ENCODE data around the gene KRT36. TPM values are rescaled to one million over a fixed set of nuclear protein-coding genes. Genes with fewer than 3 reads are reported as not detected.

Gene KRT36
- total RNA-seq, 6 experiments from 2014 or later, result not detected

DNA sequence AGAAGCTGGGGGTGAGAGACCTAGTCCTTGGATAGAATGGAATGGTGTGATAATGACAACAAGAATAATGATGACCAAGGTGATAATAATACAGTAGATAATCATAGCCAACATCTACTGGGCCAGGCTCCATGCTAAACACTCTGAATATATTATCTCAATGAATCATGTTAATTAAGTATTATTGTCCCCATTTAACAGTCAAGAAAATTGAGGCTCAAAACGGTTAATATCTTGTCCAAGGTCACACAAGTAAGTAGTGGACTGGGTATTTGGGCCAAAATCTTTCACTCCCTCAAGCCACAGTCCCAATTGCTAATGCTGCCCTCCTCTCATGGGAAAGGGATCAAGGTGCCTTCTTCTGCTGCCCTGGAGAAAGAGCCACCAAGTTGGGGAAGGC is 42.3 kb upstream of the KRT36 start:
- Mint-ChIP-seq H3K4me3 (no peak overlapping the region), H3K36me3 (ENCODE audit: low read depth) (no peaks in the 10 kb centered on the region), H3K9me3 (no peaks in the 10 kb centered on the region), H3K4me1 (ENCODE audit: low read depth) (peaks cover 42% of the 10 kb centered on the region), H3K27ac (peak overlapping the region; percentile 28; the same call in 1 of the 2 replicates), H3K27me3 (ENCODE audit: insufficient read depth) (peaks cover 3% of the 10 kb centered on the region)
- TF ChIP-seq CTCF (IDR thresholded peaks at IDR 0.05), result no peak
- DNase-seq, result no peak

DNA sequence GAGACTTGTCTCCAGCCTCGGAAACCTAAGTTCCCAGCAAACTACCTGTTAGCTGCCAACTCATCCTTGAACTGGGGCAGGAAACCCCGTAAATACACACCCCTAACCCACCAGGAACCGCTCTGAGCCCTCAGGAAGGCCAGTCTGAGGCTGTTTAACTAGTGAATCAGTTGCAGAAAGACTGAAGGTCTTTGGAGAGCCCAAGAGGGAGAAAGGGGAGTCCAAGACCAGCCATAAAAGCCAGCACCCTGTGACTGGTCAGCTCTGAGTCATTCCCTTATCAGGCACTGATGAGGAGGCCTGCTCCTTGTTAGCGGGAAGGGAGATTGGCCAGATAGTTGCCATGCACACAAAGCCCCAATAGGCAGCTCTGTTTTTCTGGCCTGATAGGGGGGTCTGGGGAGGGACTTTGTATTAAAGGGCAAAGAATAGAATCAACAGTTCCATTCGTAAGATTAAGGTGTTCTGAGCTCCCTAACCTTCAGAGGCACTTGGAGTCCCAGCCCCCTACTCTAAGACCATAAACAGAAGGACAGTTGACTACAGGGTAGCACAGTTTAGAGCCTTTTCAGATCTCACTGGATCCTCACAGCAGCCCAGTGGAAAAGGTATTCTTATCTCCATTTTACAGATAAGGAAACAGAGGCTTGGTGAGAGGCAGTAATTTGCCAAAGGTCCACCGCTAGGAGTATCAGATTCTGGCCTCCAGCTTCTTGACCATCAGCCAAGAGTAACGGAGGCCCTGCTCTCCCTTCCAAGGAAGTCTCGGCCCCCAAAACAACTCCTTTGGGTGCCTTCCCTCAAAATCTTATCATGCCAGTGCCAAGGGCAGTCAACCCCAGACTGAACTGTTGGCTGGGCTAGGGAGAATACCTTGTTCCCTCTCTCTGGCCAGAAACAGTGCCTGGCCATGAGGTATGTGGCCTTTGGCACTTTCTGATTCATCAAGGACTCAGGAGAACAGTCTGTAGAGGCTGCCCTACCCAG is 40.6 kb upstream of the KRT36 start:
- peaks cover 3% of the 10 kb centered on the region for H3K27me3 Mint-ChIP-seq (ENCODE audit: insufficient read depth)
- peak overlapping the region; percentile 68 for H3K4me3 Mint-ChIP-seq
- H3K27ac Mint-ChIP-seq, result peak overlapping the region; percentile 98
- peak; percentile 17; the same call in 1 of the 2 replicates for TF ChIP-seq CTCF (IDR thresholded peaks at IDR 0.05)
- H3K4me1 Mint-ChIP-seq (ENCODE audit: low read depth), result peaks cover 38% of the 10 kb centered on the region
- DNase-seq, result peak; percentile 97
- no peaks in the 10 kb centered on the region for H3K9me3 Mint-ChIP-seq
- H3K36me3 Mint-ChIP-seq (ENCODE audit: low read depth), result no peaks in the 10 kb centered on the region

GRCh38 chr17:41529491-41529915 is 39.8 kb upstream of the KRT36 start:
- peak overlapping the region; percentile 98 for H3K27ac Mint-ChIP-seq
- peak overlapping the region; percentile 68 for H3K4me3 Mint-ChIP-seq
- H3K9me3 Mint-ChIP-seq, result no peaks in the 10 kb centered on the region
- TF ChIP-seq CTCF (IDR thresholded peaks at IDR 0.05), result no peak
- no peaks in the 10 kb centered on the region for H3K36me3 Mint-ChIP-seq (ENCODE audit: low read depth)
- H3K4me1 Mint-ChIP-seq (ENCODE audit: low read depth), result peaks cover 38% of the 10 kb centered on the region
- H3K27me3 Mint-ChIP-seq (ENCODE audit: insufficient read depth), result peaks cover 3% of the 10 kb centered on the region
- DNase-seq, result no peak

DNA sequence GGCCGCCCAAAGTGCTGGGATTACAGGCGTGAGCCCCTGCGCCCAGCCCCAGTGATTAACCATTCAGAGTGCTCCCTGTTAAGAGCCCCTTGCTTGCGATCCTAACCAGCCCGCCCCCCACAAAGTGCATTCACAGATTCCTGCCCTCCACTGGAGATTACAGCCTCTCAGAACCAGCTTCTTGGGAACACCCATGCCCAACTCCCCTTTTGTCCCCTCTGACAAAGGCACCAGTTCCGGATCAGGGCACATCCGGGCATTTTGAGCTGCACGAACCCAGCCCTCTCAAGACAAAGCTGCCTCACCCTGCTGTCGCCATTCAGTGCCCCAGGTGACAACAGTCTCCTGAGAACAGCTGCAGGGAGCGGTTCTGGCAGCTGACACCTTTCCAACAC is 39.2 kb upstream of the KRT36 start:
- H3K36me3 Mint-ChIP-seq (ENCODE audit: low read depth), result no peaks in the 10 kb centered on the region
- peak overlapping the region; percentile 98 for H3K27ac Mint-ChIP-seq
- DNase-seq, result no peak
- peaks cover 38% of the 10 kb centered on the region for H3K4me1 Mint-ChIP-seq (ENCODE audit: low read depth)
- TF ChIP-seq CTCF (IDR thresholded peaks at IDR 0.05), result no peak
- peak overlapping the region; percentile 69; the same call in 1 of the 2 replicates for H3K4me3 Mint-ChIP-seq
- H3K27me3 Mint-ChIP-seq (ENCODE audit: insufficient read depth), result peaks cover 2% of the 10 kb centered on the region; the same call in 1 of the 2 replicates
- H3K9me3 Mint-ChIP-seq, result no peaks in the 10 kb centered on the region

DNA sequence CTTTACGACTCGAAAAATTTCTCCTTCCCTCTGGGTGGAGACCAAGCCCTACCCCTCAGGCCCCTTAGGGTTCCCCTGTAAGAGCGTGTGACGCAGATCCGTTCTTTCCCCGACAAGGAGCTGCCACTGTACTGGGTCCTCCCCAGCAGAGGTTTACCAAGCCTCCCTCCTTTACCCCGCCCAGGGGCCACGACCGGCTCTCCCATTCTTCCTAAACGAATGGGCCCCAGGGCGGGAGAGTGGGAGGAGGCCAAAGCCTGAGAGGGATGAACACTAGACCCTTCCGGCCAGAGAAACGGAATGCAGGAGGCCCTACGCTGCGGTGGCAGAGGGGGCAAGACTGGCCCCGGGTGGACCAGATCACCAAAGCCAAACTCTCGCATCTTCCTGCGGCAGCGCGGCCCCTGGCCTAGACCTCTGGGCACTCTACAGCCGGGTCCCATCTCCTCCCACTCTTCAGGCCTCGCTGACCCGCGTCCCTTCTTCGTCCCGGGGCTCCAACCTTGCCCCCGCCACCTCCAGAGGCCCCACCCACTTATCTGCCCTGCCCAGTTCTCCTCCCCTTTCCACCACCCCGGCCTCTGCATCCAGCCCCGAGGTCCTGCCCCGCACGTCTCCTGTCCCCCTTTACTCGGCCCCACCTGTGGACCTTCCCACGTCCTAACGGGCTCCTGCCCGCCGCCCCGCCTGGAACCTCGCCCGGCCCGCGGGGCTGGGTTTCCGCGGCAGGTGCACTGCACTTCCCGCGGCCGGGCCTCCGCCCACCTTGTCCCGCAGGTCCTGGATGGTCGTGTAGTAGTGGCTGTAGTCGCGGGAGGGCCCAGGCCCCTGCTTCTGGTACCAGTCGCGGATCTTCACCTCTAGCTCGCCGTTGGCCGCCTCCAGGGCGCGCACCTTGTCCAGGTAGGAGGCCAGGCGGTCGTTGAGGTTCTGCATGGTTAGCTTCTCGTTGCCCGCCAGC is 37.6 kb upstream of the KRT36 start:
- peaks cover 50% of the 10 kb centered on the region for H3K4me1 Mint-ChIP-seq (ENCODE audit: low read depth)
- H3K27me3 Mint-ChIP-seq (ENCODE audit: insufficient read depth), result peaks cover 2% of the 10 kb centered on the region; the same call in 1 of the 2 replicates
- no peaks in the 10 kb centered on the region for H3K36me3 Mint-ChIP-seq (ENCODE audit: low read depth)
- no peaks in the 10 kb centered on the region for H3K9me3 Mint-ChIP-seq
- DNase-seq, result no peak
- no peak overlapping the region for H3K27ac Mint-ChIP-seq
- peak overlapping the region; percentile 69; the same call in 1 of the 2 replicates for H3K4me3 Mint-ChIP-seq
- no peak for TF ChIP-seq CTCF (IDR thresholded peaks at IDR 0.05)

All from HFFc6 (cell line).